HepG2 (cell line): ENCODE results near the gene FRK. TPM values are rescaled to one million over a fixed set of nuclear protein-coding genes. Genes with fewer than 3 reads are reported as not detected.

ENCODE experiments used
- ATF3 ChIP-seq: sonication (generic); formaldehyde crosslinking; IDR thresholded peaks from 2 replicates; pipeline ENCODE4 v1.4.0; 2020; ENCODE audit warnings: missing genetic modification reagents
- BCLAF1 ChIP-seq: fragments of 450-650 bp; IDR thresholded peaks from 2 replicates; pipeline ENCODE4 v1.6.1; 2017; ENCODE audit warnings: mild to moderate bottlenecking
- BHLHE40 ChIP-seq: IDR thresholded peaks from 2 replicates; pipeline ENCODE4 v1.6.1; 2011; ENCODE audit warnings: low read length, improper control_type of control experiment
- CAMTA2 ChIP-seq: sonication (generic); formaldehyde crosslinking; IDR thresholded peaks from 2 replicates; pipeline ENCODE4 v1.4.0; 2020; ENCODE audit warnings: mild to moderate bottlenecking, missing genetic modification reagents, borderline replicate concordance
- CSRNP2 ChIP-seq: sonication (generic); formaldehyde crosslinking; conservative IDR thresholded peaks from 2 replicates; pipeline ENCODE4 v1.8.0; 2022; ENCODE audit warnings: low read depth, missing genetic modification reagents
- FOSL1 ChIP-seq: sonication (generic); formaldehyde crosslinking; IDR thresholded peaks from 2 replicates; pipeline ENCODE4 v1.9.0; 2021; ENCODE audit warnings: missing genetic modification reagents, borderline replicate concordance
- GFI1 ChIP-seq: sonication (generic); formaldehyde crosslinking; IDR thresholded peaks from 2 replicates; pipeline ENCODE4 v1.5.0; 2020; ENCODE audit warnings: missing genetic modification reagents, mild to moderate bottlenecking, borderline replicate concordance
- GPN1 ChIP-seq: sonication (generic); formaldehyde crosslinking; IDR thresholded peaks from 2 replicates; pipeline ENCODE4 v1.5.1; 2020; ENCODE audit warnings: missing genetic modification reagents, borderline replicate concordance
- HDAC2 ChIP-seq: sonication (generic); formaldehyde crosslinking; IDR thresholded peaks from 2 replicates; pipeline ENCODE4 v1.4.0; 2020; ENCODE audit warnings: missing genetic modification reagents
- HDAC6 ChIP-seq: fragments of 200-600 bp; sonication (generic); IDR thresholded peaks from 2 replicates; pipeline ENCODE4 v1.7.0; 2017; ENCODE audit warnings: mild to moderate bottlenecking, antibody characterized with exemption, low read length, low read depth
- HNRNPL ChIP-seq: fragments of 200-400 bp; formaldehyde crosslinking; IDR thresholded peaks from 2 replicates; pipeline ENCODE4 v1.6.1; 2017; ENCODE audit warnings: mild to moderate bottlenecking, low read depth, low read length
- MIXL1 ChIP-seq: IDR thresholded peaks from 2 replicates; pipeline ENCODE4 v1.6.1; 2016
- MTA3 ChIP-seq: sonication (generic); formaldehyde crosslinking; IDR thresholded peaks from 2 replicates; pipeline ENCODE4 v1.4.0; 2020; ENCODE audit warnings: missing genetic modification reagents
- NFYB ChIP-seq: sonication (generic); formaldehyde crosslinking; IDR thresholded peaks from 2 replicates; pipeline ENCODE4 v1.4.0; 2020; ENCODE audit warnings: missing genetic modification reagents
- NR2F6 ChIP-seq, 2 experiments: IDR thresholded peaks; 2 replicates each; pipeline ENCODE4 v1.6.1; 2016; ENCODE audit warnings: antibody characterized with exemption in 1 of 2, mild to moderate bottlenecking in 1 of 2
- SAFB2 ChIP-seq: sonication (generic); formaldehyde crosslinking; IDR thresholded peaks from 2 replicates; pipeline ENCODE4 v1.5.1; 2020; ENCODE audit warnings: missing genetic modification reagents, low read depth, mild to moderate bottlenecking, borderline replicate concordance
- TBP ChIP-seq: sonication (generic); formaldehyde crosslinking; IDR thresholded peaks from 2 replicates; pipeline ENCODE4 v1.5.0; 2020; ENCODE audit warnings: missing genetic modification reagents
- ZBTB1 ChIP-seq: sonication (generic); formaldehyde crosslinking; IDR thresholded peaks from 2 replicates; pipeline ENCODE4 v1.4.0; 2020; ENCODE audit warnings: missing genetic modification reagents, borderline replicate concordance
- ZFYVE20 ChIP-seq: sonication (generic); formaldehyde crosslinking; IDR thresholded peaks from 2 replicates; pipeline ENCODE4 v1.8.0; 2023; ENCODE audit warnings: low read depth, mild to moderate bottlenecking, moderate library complexity, missing genetic modification reagents, borderline replicate concordance
- ZNF10 ChIP-seq: sonication (generic); formaldehyde crosslinking; IDR thresholded peaks from 2 replicates; pipeline ENCODE4 v1.4.0; 2020; ENCODE audit warnings: mild to moderate bottlenecking, low read depth, missing genetic modification reagents, borderline replicate concordance
- ZNF205 ChIP-seq: IDR thresholded peaks from 2 replicates; pipeline ENCODE4 v1.6.1; 2018; ENCODE audit warnings: missing biosample characterization, missing genetic modification reagents
- ZNF24 ChIP-seq: fragments of 450-650 bp; IDR thresholded peaks from 2 replicates; pipeline ENCODE4 v1.6.1; 2017; ENCODE audit warnings: antibody characterized with exemption, mild to moderate bottlenecking
- ZNF546 ChIP-seq: sonication (generic); formaldehyde crosslinking; conservative IDR thresholded peaks from 2 replicates; pipeline ENCODE4 v1.8.1; 2023; ENCODE audit warnings: mild to moderate bottlenecking, missing genetic modification reagents
- ZNF550 ChIP-seq: sonication (generic); formaldehyde crosslinking; IDR thresholded peaks from 2 replicates; pipeline ENCODE4 v1.4.0; 2020; ENCODE audit warnings: mild to moderate bottlenecking, missing genetic modification reagents, borderline replicate concordance
- ZNF564 ChIP-seq: sonication (generic); formaldehyde crosslinking; IDR thresholded peaks from 2 replicates; pipeline ENCODE4 v1.8.1; 2023; ENCODE audit warnings: mild to moderate bottlenecking, missing genetic modification reagents
- ZNF589 ChIP-seq: sonication (generic); formaldehyde crosslinking; conservative IDR thresholded peaks from 2 replicates; pipeline ENCODE4 v1.8.0; 2022; ENCODE audit warnings: mild to moderate bottlenecking, moderate library complexity, missing genetic modification reagents
- ZNF660 ChIP-seq: sonication (generic); formaldehyde crosslinking; IDR thresholded peaks from 2 replicates; pipeline ENCODE4 v1.5.1; 2020; ENCODE audit warnings: mild to moderate bottlenecking, low read depth, missing genetic modification reagents, borderline replicate concordance
- ZNF83 ChIP-seq: sonication (generic); formaldehyde crosslinking; IDR thresholded peaks from 2 replicates; pipeline ENCODE4 v1.4.0; 2020; ENCODE audit warnings: missing genetic modification reagents, mild to moderate bottlenecking, borderline replicate concordance
- polyA plus RNA-seq, 8 experiments: library from polyadenylated mRNA; depleted of rRNA in 3 of 8; stranded (reverse) in 7 of 8; unstranded in 1 of 8; fragments of >200 nt; fragmentation: Illumina TruSeq in 4 of 8; extraction: Trizol in 4 of 8; gene quantifications; 2 replicates each; pipeline versions ENCODE4 v1.2.1 to v1.2.3, GENCODE V29; 2011 to 2016; ENCODE audit warnings: low read depth in 4 of 8, missing spikeins in 1 of 8, mixed read lengths in 1 of 8; ENCODE audit not compliant: insufficient read depth in 1 of 8
- total RNA-seq, 5 experiments: library from RNA; depleted of rRNA; stranded (reverse); fragments of >200 nt; fragmentation: Illumina TruSeq; extraction: Trizol; gene quantifications; 2 replicates each; pipeline ENCODE4 v1.2.3, GENCODE V29; 2016; ENCODE audit warnings: low read depth in 1 of 5

The FRK gene
- total and polyA plus RNA-seq, 2 of the 13 experiments (the other 11 are each of a cell fraction or from before 2014, with no cell fraction given), result 1.3 to 2.9 TPM

GRCh38 chr6:116060572-116061283 is at the start of gene FRK (continued):
- TF ChIP-seq ZFYVE20 (CRISPR knock-in tag), result no peak
- 0 out of 2 replicates have a peak, but pooled peaks have one; percentile 24 for TF ChIP-seq ZNF205 (CRISPR knock-in tag)
- TF ChIP-seq MIXL1 (CRISPR knock-in tag), result peak; percentile 36; the same call in 1 of the 2 replicates
- TF ChIP-seq NR2F6 (IDR thresholded peaks at IDR 0.05), result peak; percentile 48; the same call in 1 of the 2 replicates
- no peak for TF ChIP-seq NR2F6 (CRISPR knock-in tag; IDR thresholded peaks at IDR 0.05)
- TF ChIP-seq ZNF550 (CRISPR knock-in tag), result no peak
- TF ChIP-seq SAFB2, result no peak
- TF ChIP-seq HNRNPL, result no peak
- TF ChIP-seq BCLAF1, result no peak
- no peak for TF ChIP-seq CSRNP2 (CRISPR knock-in tag)
- TF ChIP-seq BHLHE40, result no peak
- TF ChIP-seq NFYB, result no peak
- TF ChIP-seq ZNF589 (CRISPR knock-in tag), result no peak
- TF ChIP-seq GPN1, result no peak
- TF ChIP-seq GFI1 (CRISPR knock-in tag), result peak; percentile 74
- TF ChIP-seq ZNF24, result no peak
- TF ChIP-seq ZNF660 (CRISPR knock-in tag), result no peak
- TF ChIP-seq TBP, result no peak
- TF ChIP-seq ATF3 (CRISPR knock-in tag), result no peak
- TF ChIP-seq ZNF10, result no peak
- TF ChIP-seq ZNF564, result 0 out of 2 replicates have a peak, but pooled peaks have one; percentile 54
- TF ChIP-seq ZBTB1 (CRISPR knock-in tag), result no peak
- TF ChIP-seq HDAC2 (CRISPR knock-in tag), result peak; percentile 26
- no peak for TF ChIP-seq MTA3 (CRISPR knock-in tag)
- no peak for TF ChIP-seq CAMTA2 (CRISPR knock-in tag)
- TF ChIP-seq FOSL1, result no peak
- TF ChIP-seq ZNF83, result no peak
- TF ChIP-seq ZNF546 (CRISPR knock-in tag), result no peak
- no peak for TF ChIP-seq HDAC6
